ENCODE results near the gene ITPR2. TPM values are rescaled to one million over a fixed set of nuclear protein-coding genes. Genes with fewer than 3 reads are reported as not detected.

The ITPR2 gene
- total and polyA plus RNA-seq, 4 donors, result 4.1 to 47.0 (median 26.5) TPM

GRCh38 chr12:26701604-26702215, 131.3 kb downstream of the ITPR2 start:
- DNase-seq (peak in 2 of 3 donors; percentile 71 to 74), ATAC-seq (ENCODE audit: insufficient read depth, low FRiP score) (no peak)
- H3K4me3 ChIP-seq, result no peak overlapping the region
- TF ChIP-seq CTCF (IDR thresholded peaks at IDR 0.05; ENCODE audit: control extremely low read depth, extremely low read depth), result no peak
- 83 to 100% methylated on average over 1 of the region's 1 CpG for WGBS, 2 donors
- no peak overlapping the region for H3K27ac ChIP-seq (ENCODE audit: low read depth in 1 of 2, low read length in 1 of 2)
- H3K36me3 ChIP-seq (ENCODE audit: control insufficient read depth in 4 of 4, insufficient read depth in 4 of 4, low read length in 4 of 4), result peaks cover 0 to 4% (median 0%) of the 10 kb centered on the region in 4 donors
- peaks cover 0 to 17% (median 5%) of the 10 kb centered on the region in 5 donors for H3K4me1 ChIP-seq (ENCODE audit: control insufficient read depth in 5 of 5, insufficient read depth in 5 of 5, low read length in 5 of 5)
- H3K9me3 ChIP-seq (ENCODE audit: control insufficient read depth in 4 of 4, insufficient read depth in 3 of 4, low read length in 3 of 4), result no peaks in the 10 kb centered on the region
- H3K9ac ChIP-seq (ENCODE audit: insufficient read depth in 1 of 2, low read length in 2 of 2), result no peak overlapping the region
- H3K27me3 ChIP-seq (ENCODE audit: control insufficient read depth in 3 of 3, insufficient read depth in 3 of 3, low read length in 2 of 3), result no peaks in the 10 kb centered on the region

GRCh38 chr12:26700430-26700829, 132.6 kb downstream of the ITPR2 start:
- WGBS, 2 donors, result 63 to 76% methylated on average over 4 of the region's 4 CpGs
- TF ChIP-seq CTCF (IDR thresholded peaks at IDR 0.05; ENCODE audit: control extremely low read depth, extremely low read depth), result no peak
- ATAC-seq (ENCODE audit: insufficient read depth, low FRiP score) (no peak), DNase-seq (no peak)
- H3K9me3 ChIP-seq (ENCODE audit: control insufficient read depth in 4 of 4, insufficient read depth in 3 of 4, low read length in 3 of 4), result no peaks in the 10 kb centered on the region
- no peak overlapping the region for H3K9ac ChIP-seq (ENCODE audit: insufficient read depth in 1 of 2, low read length in 2 of 2)
- H3K27me3 ChIP-seq (ENCODE audit: control insufficient read depth in 3 of 3, insufficient read depth in 3 of 3, low read length in 2 of 3), result no peaks in the 10 kb centered on the region
- peaks cover 0 to 14% (median 5%) of the 10 kb centered on the region in 5 donors for H3K4me1 ChIP-seq (ENCODE audit: control insufficient read depth in 5 of 5, insufficient read depth in 5 of 5, low read length in 5 of 5)
- H3K27ac ChIP-seq (ENCODE audit: low read depth in 1 of 2, low read length in 1 of 2), result no peak overlapping the region
- H3K36me3 ChIP-seq (ENCODE audit: control insufficient read depth in 4 of 4, insufficient read depth in 4 of 4, low read length in 4 of 4), result peaks cover 0 to 5% (median 0%) of the 10 kb centered on the region in 4 donors
- H3K4me3 ChIP-seq, result no peak overlapping the region

- ATAC-seq (ENCODE audit: insufficient read depth, low FRiP score), result no peak
- no peaks in the 10 kb centered on the region for H3K27me3 ChIP-seq (ENCODE audit: control insufficient read depth in 3 of 3, insufficient read depth in 3 of 3, low read length in 2 of 3)
- DNase-seq, result no peak
- no peak overlapping the region for H3K27ac ChIP-seq (ENCODE audit: low read depth in 1 of 2, low read length in 1 of 2)
- H3K4me1 ChIP-seq (ENCODE audit: control insufficient read depth in 5 of 5, insufficient read depth in 5 of 5, low read length in 5 of 5), result peaks cover 0 to 2% (median 0%) of the 10 kb centered on the region in 5 donors
- no peak overlapping the region for H3K4me3 ChIP-seq
- H3K9ac ChIP-seq (ENCODE audit: insufficient read depth in 1 of 2, low read length in 2 of 2), result no peak overlapping the region
- 95 to 96% methylated on average over 2 of the region's 2 CpGs for WGBS, 2 donors
- no peaks in the 10 kb centered on the region for H3K9me3 ChIP-seq (ENCODE audit: control insufficient read depth in 4 of 4, insufficient read depth in 3 of 4, low read length in 3 of 4)
- TF ChIP-seq CTCF (IDR thresholded peaks at IDR 0.05; ENCODE audit: control extremely low read depth, extremely low read depth), result no peak
- H3K36me3 ChIP-seq (ENCODE audit: control insufficient read depth in 4 of 4, insufficient read depth in 4 of 4, low read length in 4 of 4), result peaks cover 0 to 7% (median 2%) of the 10 kb centered on the region in 4 donors
These were observed 133.8 kb downstream of the ITPR2 start for GRCh38 chr12:26699237-26699636.

- DNase-seq (no peak), ATAC-seq (ENCODE audit: insufficient read depth, low FRiP score) (no peak)
- H3K9me3 ChIP-seq (ENCODE audit: control insufficient read depth in 4 of 4, insufficient read depth in 3 of 4, low read length in 3 of 4), result no peaks in the 10 kb centered on the region
- H3K27me3 ChIP-seq (ENCODE audit: control insufficient read depth in 3 of 3, insufficient read depth in 3 of 3, low read length in 2 of 3), result no peaks in the 10 kb centered on the region
- TF ChIP-seq CTCF (IDR thresholded peaks at IDR 0.05; ENCODE audit: control extremely low read depth, extremely low read depth), result no peak
- H3K27ac ChIP-seq (ENCODE audit: low read depth in 1 of 2, low read length in 1 of 2), result no peak overlapping the region
- no peak overlapping the region for H3K9ac ChIP-seq (ENCODE audit: insufficient read depth in 1 of 2, low read length in 2 of 2)
- WGBS, 2 donors, result 98 to 99% methylated on average over 4 of the region's 4 CpGs
- peaks cover 0 to 9% (median 2%) of the 10 kb centered on the region in 4 donors for H3K36me3 ChIP-seq (ENCODE audit: control insufficient read depth in 4 of 4, insufficient read depth in 4 of 4, low read length in 4 of 4)
- no peaks in the 10 kb centered on the region for H3K4me1 ChIP-seq (ENCODE audit: control insufficient read depth in 5 of 5, insufficient read depth in 5 of 5, low read length in 5 of 5)
- no peak overlapping the region for H3K4me3 ChIP-seq
These were observed 134.8 kb downstream of the ITPR2 start for GRCh38 chr12:26698186-26698585.
